GM23338 (cell line): ENCODE measurements around the gene PKM. TPM values are rescaled to one million over a fixed set of nuclear protein-coding genes. Genes with fewer than 3 reads are reported as not detected.

ENCODE experiments used
- CREB1 ChIP-seq: fragments of 250-450 bp; sonication (Bioruptor Pico); IDR thresholded peaks from 2 replicates; pipeline ENCODE4 v1.5.0; 2020; ENCODE audit warnings: low read depth, mild to moderate bottlenecking, moderate library complexity
- CTCF ChIP-seq, 2 experiments: fragments of 200-600 bp in 1 of 2; sonication (generic) in 1 of 2; conservative IDR thresholded peaks; 2 replicates each; pipeline versions ENCODE4 v1.5.1 to v1.6.1; 2016 to 2017; ENCODE audit warnings: antibody characterized with exemption in 2 of 2, low read depth in 2 of 2, mild to moderate bottlenecking in 2 of 2, moderate library complexity in 1 of 2
- ETS1 ChIP-seq: IDR thresholded peaks from 2 replicates; pipeline ENCODE4 v1.6.1; 2016; ENCODE audit warnings: antibody characterized with exemption
- EZH2 ChIP-seq: fragments of 200-600 bp; sonication (generic); IDR thresholded peaks from one replicate; pipeline ENCODE4 v1.8.0; 2017; ENCODE audit warnings: antibody characterized with exemption, mild to moderate bottlenecking, low read depth; ENCODE audit not compliant: unreplicated experiment
- EZH2phosphoT487 ChIP-seq: fragments of 200-600 bp; sonication (generic); IDR thresholded peaks from one replicate; pipeline ENCODE4 v1.8.1; 2018; ENCODE audit warnings: antibody characterized with exemption; ENCODE audit not compliant: unreplicated experiment
- NANOG ChIP-seq: IDR thresholded peaks from 2 replicates; pipeline ENCODE4 v1.6.1; 2016; ENCODE audit warnings: antibody characterized with exemption, borderline replicate concordance
- ZNF331 ChIP-seq: fragments of 250-450 bp; sonication (Bioruptor Pico); IDR thresholded peaks from 2 replicates; pipeline ENCODE4 v1.5.0; 2020; ENCODE audit warnings: low read depth, mild to moderate bottlenecking, moderate library complexity
- ZNF462 ChIP-seq: fragments of 250-450 bp; sonication (Bioruptor Pico); IDR thresholded peaks from 2 replicates; pipeline ENCODE4 v1.5.0; 2020; ENCODE audit warnings: mild to moderate bottlenecking, moderate library complexity
- polyA plus RNA-seq: library from polyadenylated mRNA; unstranded; fragments of >200 nt; fragmentation: Nextera tagmentation; extraction: Ambion mirVana; gene quantifications from 2 replicates; pipeline ENCODE4 v1.2.1, GENCODE V29; 2016
- total RNA-seq: library from RNA; depleted of rRNA; stranded (reverse); fragments of >200 nt; shearing (Covaris generic); gene quantifications from 2 replicates; pipeline ENCODE4 v1.2.3, GENCODE V29; 2014

The PKM gene
- total and polyA plus RNA-seq, 2 experiments from 2014 or later = 432 to 1,137 TPM

GRCh38 chr15:72280751-72281150, 49.8 kb upstream of the PKM start (continued):
- no peak for TF ChIP-seq ZNF462 (CRISPR knock-in tag)
- no peak for TF ChIP-seq EZH2phosphoT487
- TF ChIP-seq ZNF331 (CRISPR knock-in tag) = no peak
- TF ChIP-seq NANOG = no peak
- TF ChIP-seq ETS1 = no peak
- no peak for TF ChIP-seq EZH2
- TF ChIP-seq CREB1 (CRISPR knock-in tag) = no peak
- TF ChIP-seq CTCF (conservative IDR thresholded peaks at IDR 0.05; ENCODE audit: low read depth in 2 of 2) = no peak
